ENCODE measurements around the gene AACS.

Gene AACS

DNA sequence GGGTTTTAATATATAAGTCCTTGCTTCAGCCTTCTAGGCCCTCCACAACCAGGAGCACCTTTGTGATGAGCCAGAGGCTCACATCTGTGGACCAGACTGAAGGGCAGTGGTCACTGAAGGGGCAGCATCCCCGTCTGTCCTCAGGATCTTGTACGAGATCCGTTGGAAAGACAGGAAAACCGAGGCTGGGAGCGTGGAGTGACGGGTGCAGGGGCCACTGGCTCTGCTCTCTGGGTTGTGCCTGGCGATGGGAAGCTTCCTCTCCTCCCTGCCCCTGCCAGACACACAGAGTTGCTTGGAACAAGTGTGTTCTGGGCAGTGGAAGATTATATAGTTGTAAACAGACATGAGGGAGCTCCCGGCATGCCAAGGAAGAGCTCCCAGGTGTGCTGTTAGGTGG, 48.0 kb downstream of the AACS start:
- no peak overlapping the region for H3K4me3 ChIP-seq (ENCODE audit: low read length)

DNA sequence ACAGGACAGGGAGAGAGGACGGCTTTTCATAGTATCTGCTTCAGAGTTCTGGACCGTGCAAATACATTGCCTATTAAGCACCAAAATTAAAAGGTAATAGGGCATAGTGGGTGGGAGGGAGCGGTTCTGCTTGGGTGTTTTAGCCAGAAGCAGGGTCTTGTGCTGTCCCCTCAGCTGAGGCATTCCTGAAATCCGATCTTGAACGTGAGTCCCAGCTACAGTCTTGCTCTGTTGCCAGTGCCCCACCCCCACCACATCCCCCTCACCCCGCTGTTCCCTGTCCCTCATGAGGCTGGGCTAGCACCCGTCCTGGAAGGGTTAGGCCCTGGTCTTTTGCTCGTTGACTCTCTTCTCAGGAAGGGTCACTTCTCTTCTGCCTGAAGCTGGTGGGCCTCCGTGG, 48.6 kb downstream of the AACS start:
- H3K4me3 ChIP-seq (ENCODE audit: low read length) = no peak overlapping the region
- TF ChIP-seq ZNF274 (IDR thresholded peaks at IDR 0.05; ENCODE audit: low read depth, low read length) = no peak

More for the DNA sequence above, 48.0 kb downstream of the AACS start:
- TF ChIP-seq ZNF274 (IDR thresholded peaks at IDR 0.05; ENCODE audit: low read depth, low read length) = no peak

DNA sequence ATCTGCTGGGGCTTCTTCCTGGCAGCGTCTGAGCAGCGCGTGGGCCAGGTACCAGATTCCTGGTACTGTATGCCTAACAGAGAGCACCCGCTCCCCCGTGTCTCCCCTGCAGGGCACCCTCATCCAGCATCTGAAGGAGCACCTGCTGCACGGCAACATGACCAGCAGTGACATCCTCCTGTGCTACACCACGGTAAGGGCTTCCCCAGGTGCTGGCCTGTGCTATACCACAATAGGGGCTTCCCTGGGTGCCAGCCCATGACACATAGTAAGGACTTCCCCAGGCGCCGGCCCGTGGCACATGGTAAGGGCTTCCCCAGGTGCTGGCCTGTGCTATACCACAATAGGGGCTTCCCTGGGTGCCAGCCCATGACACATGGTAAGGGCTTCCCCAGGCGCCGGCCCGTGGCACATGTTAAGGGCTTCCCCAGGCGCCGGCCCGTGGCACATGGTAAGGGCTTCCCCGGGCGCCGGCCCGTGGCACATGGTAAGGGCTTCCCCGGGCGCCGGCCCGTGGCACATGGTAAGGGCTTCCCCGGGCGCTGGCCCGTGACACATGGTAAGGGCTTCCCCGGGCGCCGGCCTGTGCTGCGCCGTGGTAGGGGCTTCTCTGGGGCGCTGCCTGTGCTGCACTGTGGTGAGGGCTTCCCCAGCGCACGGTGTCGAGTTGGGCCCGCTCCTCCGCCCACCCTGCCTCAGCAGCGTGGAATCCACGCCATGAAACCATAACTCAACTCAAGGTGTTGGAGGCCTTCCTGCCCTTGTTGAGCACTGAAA, 49.3 kb downstream of the AACS start:
- TF ChIP-seq ZNF274 (IDR thresholded peaks at IDR 0.05; ENCODE audit: low read depth, low read length) = no peak
- H3K4me3 ChIP-seq (ENCODE audit: low read length) = no peak overlapping the region

DNA sequence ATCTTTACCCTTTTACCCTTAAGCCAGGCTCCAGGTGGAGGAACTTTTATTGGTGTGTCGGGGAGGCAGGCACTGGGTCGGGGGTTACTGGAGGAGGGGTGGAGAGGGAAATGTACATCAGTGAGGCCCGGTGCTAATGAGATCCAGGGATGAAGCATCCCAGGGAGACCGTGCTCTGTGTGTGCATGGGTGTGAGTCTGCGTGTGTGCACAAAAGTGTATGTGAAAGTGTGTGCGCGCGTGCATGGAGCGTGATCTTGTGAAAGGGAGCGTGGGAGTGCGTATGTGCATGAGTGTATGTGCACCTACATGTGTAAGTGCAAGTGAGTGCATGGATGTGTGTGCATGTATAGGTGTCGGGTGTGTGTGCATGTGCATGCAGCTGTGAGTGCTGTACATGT, 55.3 kb downstream of the AACS start:
- H3K4me3 ChIP-seq (ENCODE audit: low read length) = no peak overlapping the region
- no peak for TF ChIP-seq ZNF274 (IDR thresholded peaks at IDR 0.05; ENCODE audit: low read depth, low read length)

DNA sequence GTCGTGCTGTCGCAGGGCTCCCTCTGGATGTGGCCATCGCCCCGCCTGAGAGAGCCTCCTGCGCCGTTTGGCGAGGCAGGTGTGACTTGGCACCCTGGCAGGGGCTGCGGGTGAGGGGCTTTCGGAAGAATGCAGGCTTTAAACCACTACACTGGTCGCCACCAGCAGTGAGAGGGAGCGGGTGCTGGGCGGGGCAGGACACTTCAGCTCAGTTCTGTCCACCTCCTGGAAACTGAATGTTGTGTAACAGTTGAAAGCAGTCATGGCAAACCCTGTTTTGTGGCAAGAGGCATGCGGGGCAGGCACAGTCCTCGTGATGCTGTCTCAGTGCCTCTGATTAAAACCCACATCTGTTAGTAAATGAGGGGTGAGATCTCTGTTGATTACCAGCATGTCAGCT, 55.9 kb downstream of the AACS start:
- TF ChIP-seq ZNF274 (IDR thresholded peaks at IDR 0.05; ENCODE audit: low read depth, low read length) = no peak

DNA sequence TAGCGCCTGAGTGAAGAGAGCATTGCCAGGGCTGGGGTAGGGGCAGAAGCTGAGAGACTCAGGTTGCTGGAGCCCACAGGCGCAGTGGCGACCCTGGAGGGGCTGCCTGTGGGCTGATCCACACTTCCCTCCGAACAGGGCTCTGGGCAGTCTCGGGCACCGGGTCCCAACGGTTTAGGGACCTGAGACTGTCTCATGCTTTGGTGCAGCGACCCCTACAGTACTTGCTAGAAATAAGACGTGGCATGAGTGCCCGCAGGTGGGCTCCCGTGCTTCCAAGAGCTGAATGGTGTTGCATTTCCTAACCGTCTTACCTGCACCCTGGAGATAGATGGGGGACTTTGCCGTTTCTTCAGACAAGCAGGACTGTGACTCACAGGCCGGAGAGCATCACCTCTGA, 57.4 kb downstream of the AACS start:
- TF ChIP-seq ZNF274 (IDR thresholded peaks at IDR 0.05; ENCODE audit: low read depth, low read length) = no peak
- no peak overlapping the region for H3K4me3 ChIP-seq (ENCODE audit: low read length)

More for the DNA sequence above, 55.9 kb downstream of the AACS start:
- H3K4me3 ChIP-seq (ENCODE audit: low read length) = no peak overlapping the region

DNA sequence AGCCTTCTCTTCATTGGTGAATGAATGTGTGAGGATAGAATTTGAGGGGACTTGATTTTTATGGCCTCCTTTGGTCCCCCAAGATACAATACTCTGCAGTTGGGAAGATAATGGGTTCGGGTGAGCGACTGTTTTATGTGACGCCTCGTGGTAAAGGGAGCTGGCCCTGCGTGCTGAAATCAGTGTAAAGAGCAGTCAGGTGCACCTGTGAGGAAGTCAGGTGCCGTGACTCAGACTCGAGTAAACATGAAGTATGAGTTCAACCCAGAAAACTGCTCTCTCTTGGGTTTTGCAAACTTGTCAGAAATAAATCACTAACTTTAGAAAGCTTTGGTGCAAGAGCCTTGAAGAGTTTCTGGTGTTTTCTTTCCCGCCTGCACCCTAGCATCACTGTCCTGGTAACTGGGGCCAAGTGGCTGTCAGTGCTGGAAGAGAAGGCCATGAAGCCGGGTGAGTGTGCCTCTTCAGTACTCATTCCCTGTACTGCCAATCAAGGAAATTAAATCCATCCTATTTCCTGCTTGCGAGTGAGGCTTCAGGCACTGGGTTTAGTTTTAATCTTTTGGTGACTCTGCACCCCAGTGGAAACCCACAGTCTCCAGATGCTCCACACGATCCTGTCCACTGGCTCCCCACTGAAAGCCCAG, 59.2 kb downstream of the AACS start:
- no peak overlapping the region for H3K4me3 ChIP-seq (ENCODE audit: low read length)
- TF ChIP-seq ZNF274 (IDR thresholded peaks at IDR 0.05; ENCODE audit: low read depth, low read length) = no peak

DNA sequence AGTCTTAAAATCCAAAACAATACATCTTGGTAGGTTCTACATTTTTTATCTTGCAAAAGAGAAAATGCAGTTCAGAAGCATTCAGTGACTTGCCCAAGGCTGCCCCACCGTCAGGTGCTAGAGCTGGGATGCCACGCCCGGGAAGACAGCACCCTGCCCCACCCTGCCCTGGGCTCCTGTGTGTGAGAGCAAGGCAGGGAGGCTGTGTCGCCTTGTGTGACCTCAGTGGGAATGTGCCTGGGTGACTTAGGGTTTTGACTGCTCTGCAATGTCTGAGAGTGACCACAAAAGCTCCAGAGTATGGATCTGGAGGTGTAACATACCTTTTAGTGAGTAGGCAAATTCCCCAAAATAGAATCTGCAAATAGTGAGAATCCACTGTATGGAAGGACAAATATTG, 60.0 kb downstream of the AACS start:
- no peak overlapping the region for H3K4me3 ChIP-seq (ENCODE audit: low read length)
- no peak for TF ChIP-seq ZNF274 (IDR thresholded peaks at IDR 0.05; ENCODE audit: low read depth, low read length)

DNA sequence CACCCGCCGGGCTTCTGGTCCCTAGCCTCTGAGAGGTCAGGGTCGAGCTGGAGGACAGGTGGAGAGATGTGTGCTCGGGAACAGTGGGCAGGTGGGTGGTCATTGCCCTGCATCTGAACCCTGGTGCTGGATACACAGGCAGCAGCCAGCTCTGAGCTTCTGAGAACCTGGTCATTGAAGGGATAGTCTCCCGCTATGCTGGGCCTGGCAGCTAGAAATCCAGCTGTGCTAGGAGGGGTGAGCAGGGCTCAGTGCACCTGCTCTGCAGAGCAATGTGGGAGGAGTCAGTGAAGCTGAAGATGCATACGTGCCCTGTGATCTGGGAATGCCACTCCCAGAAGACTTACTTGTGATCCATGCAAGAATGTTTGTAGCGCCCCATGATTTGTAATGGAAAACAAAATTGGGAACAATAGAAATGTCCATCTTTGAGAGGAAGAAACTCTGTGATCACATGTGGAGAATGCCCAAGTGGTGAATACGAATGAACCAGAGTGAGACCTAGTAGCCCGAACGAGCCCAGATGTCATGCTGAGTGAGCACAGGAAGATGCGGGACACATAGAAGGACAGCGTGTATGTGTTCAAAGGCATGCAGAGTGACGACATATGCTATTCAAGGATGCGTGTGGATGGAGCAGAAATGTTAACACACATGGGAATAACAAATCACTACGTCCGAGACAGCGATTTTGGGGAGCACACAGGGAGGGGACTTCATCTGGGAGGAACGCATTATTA, 63.4 kb downstream of the AACS start:
- H3K4me3 ChIP-seq (ENCODE audit: low read length) = no peak overlapping the region
- no peak for TF ChIP-seq ZNF274 (IDR thresholded peaks at IDR 0.05; ENCODE audit: low read depth, low read length)

DNA sequence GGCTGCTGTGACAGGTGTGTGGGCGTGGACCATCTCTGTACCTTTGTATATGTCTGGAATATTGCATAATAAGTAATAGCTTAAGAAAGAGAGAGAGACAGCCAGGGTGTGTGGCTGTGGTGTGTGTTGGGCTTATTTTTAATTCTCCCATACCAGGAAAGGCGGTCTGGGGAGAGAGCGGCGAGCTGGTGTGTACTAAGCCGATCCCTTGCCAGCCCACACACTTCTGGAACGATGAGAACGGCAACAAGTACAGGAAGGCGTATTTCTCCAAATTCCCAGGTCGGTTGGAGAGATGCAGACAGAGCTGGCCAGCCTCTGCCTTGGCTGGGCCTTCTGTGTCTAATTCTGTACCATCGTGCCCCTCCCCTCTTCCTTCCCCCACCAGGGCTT, 63.9 kb downstream of the AACS start:
- TF ChIP-seq ZNF274 (IDR thresholded peaks at IDR 0.05; ENCODE audit: low read depth, low read length) = no peak

DNA sequence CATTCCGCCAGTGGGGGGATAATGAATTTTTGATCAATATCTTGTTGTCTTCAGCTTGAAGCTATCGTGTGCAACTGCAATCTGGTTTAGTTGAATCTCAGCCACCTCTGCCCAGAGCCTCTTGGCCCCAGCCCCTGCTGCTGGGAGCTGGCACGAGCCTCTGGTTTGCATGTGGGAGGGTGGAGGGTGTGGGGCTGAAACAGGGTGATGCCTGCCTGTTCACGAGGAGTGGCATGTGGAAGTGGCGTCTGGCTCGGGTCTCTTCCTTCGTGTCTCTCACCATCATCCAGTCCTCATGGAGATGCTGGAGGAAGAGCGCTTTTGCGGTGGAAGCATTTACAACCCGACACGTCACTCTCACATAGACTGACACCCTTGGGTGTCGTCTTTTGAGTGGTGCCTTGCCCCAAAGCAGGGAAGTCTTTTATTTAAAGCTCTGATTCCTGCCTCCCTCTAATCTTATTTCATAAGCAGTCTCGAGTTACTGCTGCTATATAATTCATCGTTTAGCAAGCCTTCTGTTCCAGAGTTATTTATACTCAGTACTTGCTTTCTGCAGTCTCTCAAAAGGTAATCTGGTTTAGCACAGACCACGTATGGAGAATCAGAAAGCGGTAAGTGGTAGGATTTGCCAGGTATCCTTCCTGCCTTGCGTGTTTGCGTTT, 64.5 kb downstream of the AACS start:
- H3K4me3 ChIP-seq (ENCODE audit: low read length) = no peak overlapping the region
- TF ChIP-seq ZNF274 (IDR thresholded peaks at IDR 0.05; ENCODE audit: low read depth, low read length) = no peak

More for the DNA sequence above, 63.9 kb downstream of the AACS start:
- H3K4me3 ChIP-seq (ENCODE audit: low read length) = no peak overlapping the region

DNA sequence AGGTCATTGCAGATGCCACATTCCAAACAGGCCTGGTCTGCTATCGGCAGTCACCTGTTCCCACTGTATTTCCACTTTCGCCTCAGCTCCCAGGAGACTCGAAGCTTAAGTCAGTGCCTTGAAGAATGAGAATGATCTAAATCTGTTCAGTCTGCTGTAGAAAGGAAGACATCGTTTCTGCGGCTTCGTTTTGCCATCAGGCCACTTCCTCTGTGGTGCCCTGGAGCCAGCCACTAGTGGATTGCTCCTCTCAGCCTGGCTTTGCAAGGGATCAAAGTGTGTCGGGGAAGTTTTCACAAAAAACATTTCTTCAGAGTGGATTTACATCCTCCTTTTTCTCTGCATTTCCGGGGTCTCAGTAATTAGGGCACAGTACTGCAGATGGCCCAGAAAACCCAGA, 66.7 kb downstream of the AACS start:
- no peak overlapping the region for H3K4me3 ChIP-seq (ENCODE audit: low read length)
- TF ChIP-seq ZNF274 (IDR thresholded peaks at IDR 0.05; ENCODE audit: low read depth, low read length) = no peak

DNA sequence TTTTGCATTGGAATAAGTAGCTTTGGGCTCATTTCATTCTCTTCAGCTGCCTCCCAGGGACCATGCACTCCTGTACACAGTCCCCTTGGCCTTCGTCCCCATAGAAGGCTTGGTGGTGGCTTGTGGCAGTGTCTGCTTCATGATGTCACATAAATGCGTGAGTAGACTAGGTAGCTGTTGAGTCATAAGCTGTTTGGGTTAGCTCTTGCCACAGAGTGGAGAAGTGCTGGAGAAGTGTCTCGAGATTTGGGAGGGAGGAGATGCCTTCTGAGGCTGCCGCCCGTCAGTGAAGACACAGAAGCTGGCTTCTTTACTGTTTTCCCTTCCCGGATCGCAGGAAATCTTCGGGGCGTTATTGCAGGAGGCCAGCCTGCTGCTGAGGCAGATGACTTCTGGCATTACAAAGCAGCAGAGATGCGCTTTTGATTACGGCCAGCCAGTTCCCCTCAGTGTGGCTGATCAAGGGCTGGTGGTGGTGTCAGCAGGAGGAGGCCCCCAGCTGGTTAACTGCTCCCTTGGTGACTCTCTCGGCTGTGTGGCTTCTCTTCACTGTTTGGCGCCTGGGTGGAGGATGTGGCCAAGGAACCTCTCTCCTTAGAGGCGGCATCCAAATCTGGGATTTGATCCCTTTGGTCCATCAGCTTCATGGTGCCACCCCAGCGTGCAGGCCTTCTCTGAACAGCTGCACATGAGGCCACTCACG, 67.6 kb downstream of the AACS start:
- no peak overlapping the region for H3K4me3 ChIP-seq (ENCODE audit: low read length)
- no peak for TF ChIP-seq ZNF274 (IDR thresholded peaks at IDR 0.05; ENCODE audit: low read depth, low read length)

DNA sequence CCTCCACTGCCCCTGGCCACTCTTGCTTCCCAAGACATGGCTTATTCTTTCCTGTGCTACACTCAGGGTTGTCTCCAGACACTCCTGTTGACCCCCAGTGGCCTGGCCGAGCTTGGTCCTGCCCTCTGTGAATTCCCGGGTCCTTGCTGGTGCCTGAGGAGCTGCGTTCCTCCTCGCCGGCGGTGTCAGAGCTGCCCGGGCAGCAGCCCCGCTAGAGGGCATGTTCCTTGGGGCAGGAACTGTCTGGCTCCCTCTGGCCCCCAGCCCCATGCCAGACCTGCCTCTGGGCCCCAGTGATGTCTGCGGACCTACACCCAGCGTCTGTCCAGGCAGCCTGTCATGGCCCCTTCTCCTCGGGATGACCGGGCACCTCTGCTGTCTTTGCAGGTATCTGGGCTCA, 68.4 kb downstream of the AACS start:
- TF ChIP-seq ZNF274 (IDR thresholded peaks at IDR 0.05; ENCODE audit: low read depth, low read length) = no peak
- no peak overlapping the region for H3K4me3 ChIP-seq (ENCODE audit: low read length)
